Right lobe of liver (tissue), 6 donors: Measurements from ENCODE around the gene ADAMTS20. TPM values are rescaled to one million over a fixed set of nuclear protein-coding genes. Genes with fewer than 3 reads are reported as not detected.

Experiments used
- ATAC-seq, 4 donors: fragments of 200-7000 bp; cut with Tn5 transposase; one replicate each; pipeline ENCODE4 v1.9.1; 2020; ENCODE audit warnings: mild to moderate bottlenecking in 4 of 4, moderate library complexity in 4 of 4
- DNase-seq, 3 donors: peaks; one replicate each; pipeline ENCODE4 v3.0.0-alpha.2; 2020
- H3K27ac ChIP-seq, 3 donors: fragments of 200-600 bp; one replicate each; pipeline ENCODE4 v1.8.0; 2022
- H3K27me3 ChIP-seq, 2 donors: fragments of 200-600 bp; one replicate each; pipeline ENCODE4 v1.8.0; 2022
- H3K36me3 ChIP-seq, 4 donors: fragments of 200-600 bp; sonication (generic) in 1 of 4; one replicate each; pipeline versions ENCODE4 v1.5.1 to v1.8.0; 2017 to 2022; ENCODE audit warnings: control low read depth in 1 of 4
- H3K4me1 ChIP-seq, 4 donors: fragments of 200-600 bp; sonication (generic) in 1 of 4; one replicate each; pipeline versions ENCODE4 v1.5.1 to v1.8.0; 2017 to 2022; ENCODE audit warnings: control low read depth in 1 of 4
- H3K4me3 ChIP-seq, 3 donors: fragments of 200-600 bp; one replicate each; pipeline ENCODE4 v1.8.0; 2022
- H3K9me3 ChIP-seq, 4 donors: fragments of 200-600 bp; sonication (generic) in 1 of 4; one replicate each; pipeline versions ENCODE4 v1.5.1 to v1.8.0; 2017 to 2022; ENCODE audit warnings: control low read depth in 1 of 4
- POLR2A ChIP-seq: fragments of 450-650 bp; IDR thresholded peaks from one replicate; pipeline ENCODE4 v1.6.1; 2017; ENCODE audit warnings: antibody characterized with exemption, mild to moderate bottlenecking
- WGBS: methylation state at CpG from one replicate; pipeline ENCODE4 v1.1.6; 2018; ENCODE audit warnings: low coverage, low lambda C conversion rate; ENCODE audit not compliant: insufficient coverage; ENCODE audit errors: missing lambda C conversion rate; 5-methylcytosine and 5-hydroxymethylcytosine counted together
- intact Hi-C, 2 donors: fragments of 100-400 bp; cut with DNase I; formaldehyde crosslinking; loops; one replicate each; pipeline versions ENCODE4 v1.11.2 to v1.14.1; 2022
- total RNA-seq, 6 experiments: library from RNA; depleted of rRNA in 2 of 6; stranded (reverse); fragments of >200 nt in 2 of 6; fragmentation: NEBNext Ultra II Directional in 3 of 6; extraction: Animal tissue kit (Norgen Biotek cat#: 25700) in 3 of 6; gene quantifications; one replicate each; pipeline versions ENCODE4 v1.1.0 to v1.2.4, GENCODE V29; 2016 to 2023
- TF ChIP-seq, protein P1 (sequence below), 4 donors: fragments of 200-600 bp in 3 of 4; fragments of 450-650 bp in 1 of 4; IDR thresholded peaks; one replicate each; pipeline versions ENCODE4 v1.5.1 to v1.8.0; 2016 to 2022; ENCODE audit warnings: antibody characterized with exemption in 4 of 4, mild to moderate bottlenecking in 2 of 4
- donor health status: DM: no; HTN: yes; CAD: no.
- donor health status: DM: no; HTN: no; CAD: no.
- donor health status: DM: no; HTN: no; CAD: no.
- donor health status: DM: no; HTN: yes; CAD: no.
- donor health status: DM: no; HTN: yes; CAD: no.

The ADAMTS20 gene
- total RNA-seq, 6 experiments from 2014 or later: not detected

DNA sequence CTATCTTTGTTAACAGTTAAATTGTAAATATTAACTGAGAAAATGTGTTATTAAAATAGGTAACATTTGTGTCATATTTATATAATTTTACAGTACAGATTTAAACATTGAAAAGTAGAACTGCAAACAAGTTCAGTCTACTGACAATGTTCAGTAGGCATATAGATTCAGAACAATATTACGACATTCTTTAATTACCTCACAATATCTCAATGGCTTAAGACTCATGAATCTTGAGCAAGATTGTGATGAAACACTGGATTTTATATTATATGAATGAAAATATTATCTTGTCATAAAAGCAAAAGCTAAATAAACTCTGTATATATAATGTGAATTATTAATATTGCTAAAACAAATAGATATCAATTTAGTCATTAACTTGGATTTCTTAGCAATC is 194.9 kb downstream of the ADAMTS20 start:
- intact Hi-C loops: no loop called here
- no peak overlapping the region for H3K27ac ChIP-seq
- TF ChIP-seq, protein P1, sequence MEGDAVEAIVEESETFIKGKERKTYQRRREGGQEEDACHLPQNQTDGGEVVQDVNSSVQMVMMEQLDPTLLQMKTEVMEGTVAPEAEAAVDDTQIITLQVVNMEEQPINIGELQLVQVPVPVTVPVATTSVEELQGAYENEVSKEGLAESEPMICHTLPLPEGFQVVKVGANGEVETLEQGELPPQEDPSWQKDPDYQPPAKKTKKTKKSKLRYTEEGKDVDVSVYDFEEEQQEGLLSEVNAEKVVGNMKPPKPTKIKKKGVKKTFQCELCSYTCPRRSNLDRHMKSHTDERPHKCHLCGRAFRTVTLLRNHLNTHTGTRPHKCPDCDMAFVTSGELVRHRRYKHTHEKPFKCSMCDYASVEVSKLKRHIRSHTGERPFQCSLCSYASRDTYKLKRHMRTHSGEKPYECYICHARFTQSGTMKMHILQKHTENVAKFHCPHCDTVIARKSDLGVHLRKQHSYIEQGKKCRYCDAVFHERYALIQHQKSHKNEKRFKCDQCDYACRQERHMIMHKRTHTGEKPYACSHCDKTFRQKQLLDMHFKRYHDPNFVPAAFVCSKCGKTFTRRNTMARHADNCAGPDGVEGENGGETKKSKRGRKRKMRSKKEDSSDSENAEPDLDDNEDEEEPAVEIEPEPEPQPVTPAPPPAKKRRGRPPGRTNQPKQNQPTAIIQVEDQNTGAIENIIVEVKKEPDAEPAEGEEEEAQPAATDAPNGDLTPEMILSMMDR (IDR thresholded peaks at IDR 0.05): no peak
- no peak for TF ChIP-seq POLR2A
- no peaks in the 10 kb centered on the region for H3K27me3 ChIP-seq
- H3K4me3 ChIP-seq: no peak overlapping the region
- WGBS: 78% methylated on average over 1 of the region's 1 CpG
- DNase-seq (no peak), ATAC-seq (no peak)
- H3K4me1 ChIP-seq: no peaks in the 10 kb centered on the region
- no peaks in the 10 kb centered on the region for H3K36me3 ChIP-seq
- H3K9me3 ChIP-seq: no peaks in the 10 kb centered on the region

DNA sequence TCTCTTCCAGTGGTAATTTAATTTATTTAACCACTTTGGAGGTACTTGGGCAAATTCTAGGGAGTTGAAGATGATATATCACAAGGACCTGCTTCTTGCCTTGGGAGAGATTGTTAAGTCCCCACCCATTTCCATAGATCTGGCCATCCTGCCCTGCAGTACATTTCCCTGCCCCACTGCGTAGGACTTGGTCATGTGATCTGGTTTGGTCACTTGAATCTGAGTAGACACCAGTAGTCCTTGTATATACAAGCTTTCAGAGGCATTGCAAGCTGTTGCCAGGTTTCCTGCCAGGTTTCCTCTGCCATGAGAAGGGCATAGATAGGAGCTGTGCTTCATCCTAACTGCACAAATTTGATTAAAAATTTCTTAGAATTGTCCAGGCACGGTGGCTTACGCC is 200.0 kb downstream of the ADAMTS20 start:
- Histone ChIP-seq H3K27ac (no peak overlapping the region), H3K27me3 (no peaks in the 10 kb centered on the region), H3K9me3 (no peaks in the 10 kb centered on the region), H3K4me1 (no peaks in the 10 kb centered on the region), H3K4me3 (no peak overlapping the region), H3K36me3 (no peaks in the 10 kb centered on the region)
- 24% methylated on average over 3 of the region's 3 CpGs for WGBS
- TF ChIP-seq, protein P1 (IDR thresholded peaks at IDR 0.05): no peak
- no peak for TF ChIP-seq POLR2A
- intact Hi-C loops: no loop called here
- ATAC-seq (no peak), DNase-seq (no peak)

DNA sequence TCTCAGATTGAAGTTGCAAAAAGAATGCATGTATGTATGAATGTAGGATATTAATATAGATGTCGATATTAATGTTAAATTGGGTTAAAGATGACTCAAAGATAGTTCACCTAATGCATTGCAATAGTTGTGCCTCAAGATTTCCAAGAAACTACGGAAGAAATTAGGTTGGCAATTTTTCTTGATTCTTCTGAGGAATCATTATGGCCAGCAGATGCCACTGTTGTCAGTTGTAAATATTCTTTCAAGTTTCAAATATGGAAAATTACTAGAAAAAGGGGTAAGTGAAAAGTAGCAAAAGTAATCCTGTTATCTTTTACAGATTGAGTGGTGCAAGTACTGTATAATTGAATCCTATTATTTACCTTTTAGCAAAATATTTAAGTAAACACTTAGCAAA is 202.1 kb downstream of the ADAMTS20 start:
- 26% methylated on average over 2 of the region's 2 CpGs for WGBS
- no peak for DNase-seq

DNA sequence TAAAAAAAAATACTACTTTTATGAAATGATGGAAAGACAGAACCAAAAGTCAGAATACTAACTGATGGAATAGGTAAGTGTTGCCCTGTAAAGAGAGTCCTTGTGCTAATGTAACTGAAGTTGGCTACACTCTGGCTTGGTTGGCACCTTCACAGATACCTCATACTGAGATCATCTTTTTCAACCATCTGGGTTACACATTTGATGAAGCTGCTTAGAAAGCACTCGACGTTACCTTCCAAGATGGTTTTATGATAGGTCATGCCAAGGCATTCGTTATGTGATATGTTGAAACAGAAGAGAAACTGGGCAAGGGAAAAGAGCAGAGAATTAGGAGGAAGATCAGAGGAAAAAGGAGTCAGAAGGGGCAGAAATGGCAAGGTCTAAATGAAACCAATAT is 203.8 kb downstream of the ADAMTS20 start:
- no peaks in the 10 kb centered on the region for H3K36me3 ChIP-seq
- no peaks in the 10 kb centered on the region for H3K27me3 ChIP-seq
- H3K27ac ChIP-seq: no peak overlapping the region
- TF ChIP-seq POLR2A: no peak
- TF ChIP-seq, protein P1 (IDR thresholded peaks at IDR 0.05): no peak
- H3K9me3 ChIP-seq: no peaks in the 10 kb centered on the region
- no peaks in the 10 kb centered on the region for H3K4me1 ChIP-seq
- DNase-seq (no peak), ATAC-seq (no peak)
- 46% methylated on average over 3 of the region's 3 CpGs for WGBS
- no peak overlapping the region for H3K4me3 ChIP-seq
- intact Hi-C loops: no loop called here

More for the DNA sequence above, 202.1 kb downstream of the ADAMTS20 start:
- TF ChIP-seq, protein P1 (IDR thresholded peaks at IDR 0.05): peak in 1 of 4 donors; percentile 5
- no peak for TF ChIP-seq POLR2A
- Histone ChIP-seq H3K9me3 (no peaks in the 10 kb centered on the region), H3K27me3 (no peaks in the 10 kb centered on the region), H3K36me3 (no peaks in the 10 kb centered on the region), H3K4me3 (no peak overlapping the region), H3K4me1 (no peaks in the 10 kb centered on the region), H3K27ac (no peak overlapping the region)
- ATAC-seq: no peak
- intact Hi-C loops: no loop called here

DNA sequence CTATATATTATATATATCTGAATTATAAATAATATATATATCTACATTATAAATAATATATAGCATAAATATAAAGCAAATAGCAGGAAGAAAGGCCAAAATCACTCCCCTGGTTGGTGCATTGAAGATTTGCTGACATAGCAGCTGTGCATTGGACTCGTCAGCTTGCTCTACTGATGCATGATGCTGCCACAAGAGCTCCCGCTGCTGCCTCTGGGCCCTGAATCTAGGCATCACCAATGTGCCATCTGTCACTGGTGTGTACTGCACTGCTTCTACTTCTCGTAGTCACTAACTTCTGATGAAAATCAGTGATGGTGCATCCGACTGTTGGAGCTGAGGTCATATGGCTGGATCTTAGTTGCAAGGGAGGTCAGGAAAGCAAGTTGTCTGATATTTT is 205.0 kb downstream of the ADAMTS20 start:
- intact Hi-C loops: no loop called here
- TF ChIP-seq, protein P1 (IDR thresholded peaks at IDR 0.05): no peak
- no peak for TF ChIP-seq POLR2A
- WGBS: 56% methylated on average over 4 of the region's 4 CpGs
- Histone ChIP-seq H3K27ac (no peak overlapping the region), H3K9me3 (no peaks in the 10 kb centered on the region), H3K27me3 (no peaks in the 10 kb centered on the region), H3K4me1 (no peaks in the 10 kb centered on the region), H3K36me3 (no peaks in the 10 kb centered on the region), H3K4me3 (no peak overlapping the region)
- DNase-seq (no peak), ATAC-seq (no peak)
